ENCODE measurements around the gene POGLUT3.

The POGLUT3 gene

GRCh38 chr11:108494182-108494581, 4.0 kb downstream of the POGLUT3 start:
- 96% methylated on average over 6 of the region's 6 CpGs for WGBS (ENCODE audit: insufficient coverage)
- Histone ChIP-seq H3K27me3 (replicated peaks in 2 of 5; ENCODE audit: control insufficient read depth in 4 of 5, insufficient read depth in 5 of 5, low read length in 4 of 5) (no peaks in the 10 kb centered on the region), H3K27ac (ENCODE audit: insufficient read depth in 1 of 2, low read depth in 1 of 2, low read length in 2 of 2, poor library complexity in 1 of 2, severe bottlenecking in 2 of 2) (no peak overlapping the region), H3K9me3 (ENCODE audit: control extremely low read depth in 1 of 5, control insufficient read depth in 4 of 5, insufficient read depth in 2 of 5, low read depth in 1 of 5, low read length in 4 of 5) (no peaks in the 10 kb centered on the region), H3K36me3 (ENCODE audit: control insufficient read depth in 4 of 4, insufficient read depth in 4 of 4, low read length in 3 of 4) (peaks cover 0 to 15% (median 9%) of the 10 kb centered on the region in 4 experiments), H3K4me3 (ENCODE audit: control insufficient read depth in 1 of 7, extremely low read depth in 1 of 7, insufficient read depth in 4 of 7, low read depth in 2 of 7, low read length in 6 of 7) (no peak overlapping the region), H3K4me1 (ENCODE audit: control extremely low read depth in 1 of 4, control insufficient read depth in 4 of 4, insufficient read depth in 4 of 4, low read length in 3 of 4) (peaks cover 0 to 20% (median 10%) of the 10 kb centered on the region in 4 experiments)
- ChIA-PET POLR2A (no interaction called here), CTCF (interaction anchor here (0.7 to 0.8 kb wide), 2 partner anchors 155 to 162 kb away, joined by 3 read pairs; no protein-coding TSS in a partner anchor)
- DNase-seq: no peak

DNA sequence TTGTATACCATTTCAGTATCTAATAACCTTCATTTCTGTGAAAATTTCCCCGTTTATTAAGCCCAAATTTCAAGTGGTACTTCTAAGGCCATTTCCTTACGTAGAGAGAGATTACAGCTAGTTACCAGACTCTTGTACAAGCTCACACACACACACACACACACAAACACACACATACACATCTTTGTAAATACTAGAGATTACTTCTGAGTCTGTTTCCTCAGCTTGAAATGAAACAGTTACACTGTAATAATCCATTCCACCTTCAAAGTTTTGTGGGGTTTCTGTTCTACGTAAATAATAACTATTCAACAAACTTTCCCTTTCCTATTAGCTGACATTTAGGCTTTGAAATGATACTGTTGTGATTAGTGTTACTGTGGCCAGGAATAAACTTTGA, 6.2 kb downstream of the POGLUT3 start:
- WGBS (ENCODE audit: insufficient coverage): 100% methylated on average over 2 of the region's 3 CpGs
- H3K9me3 ChIP-seq (ENCODE audit: control extremely low read depth in 1 of 5, control insufficient read depth in 4 of 5, insufficient read depth in 2 of 5, low read depth in 1 of 5, low read length in 4 of 5): no peaks in the 10 kb centered on the region
- peaks cover 0 to 28% (median 25%) of the 10 kb centered on the region in 4 experiments for H3K36me3 ChIP-seq (ENCODE audit: control insufficient read depth in 4 of 4, insufficient read depth in 4 of 4, low read length in 3 of 4)
- no peak overlapping the region for H3K27ac ChIP-seq (ENCODE audit: insufficient read depth in 1 of 2, low read depth in 1 of 2, low read length in 2 of 2, poor library complexity in 1 of 2, severe bottlenecking in 2 of 2)
- DNase-seq: no peak
- ChIA-PET POLR2A (no interaction called here), CTCF (interaction anchor here (1.1 to 2.3 kb wide), 2 partner anchors 9 to 12 kb away, joined by 4 to 5 read pairs; no protein-coding TSS in a partner anchor)
- H3K4me1 ChIP-seq (ENCODE audit: control extremely low read depth in 1 of 4, control insufficient read depth in 4 of 4, insufficient read depth in 4 of 4, low read length in 3 of 4): peaks cover 0 to 5% (median 3%) of the 10 kb centered on the region in 4 experiments
- H3K4me3 ChIP-seq (ENCODE audit: control insufficient read depth in 1 of 7, extremely low read depth in 1 of 7, insufficient read depth in 4 of 7, low read depth in 2 of 7, low read length in 6 of 7): no peak overlapping the region
- H3K27me3 ChIP-seq (replicated peaks in 2 of 5; ENCODE audit: control insufficient read depth in 4 of 5, insufficient read depth in 5 of 5, low read length in 4 of 5): no peaks in the 10 kb centered on the region

GRCh38 chr11:108486828-108487227, 11.4 kb downstream of the POGLUT3 start:
- peaks cover 8 to 59% (median 37%) of the 10 kb centered on the region in 4 experiments for H3K36me3 ChIP-seq (ENCODE audit: control insufficient read depth in 4 of 4, insufficient read depth in 4 of 4, low read length in 3 of 4)
- POLR2A ChIA-PET: no interaction called here
- H3K4me3 ChIP-seq (ENCODE audit: control insufficient read depth in 1 of 7, extremely low read depth in 1 of 7, insufficient read depth in 4 of 7, low read depth in 2 of 7, low read length in 6 of 7): no peak overlapping the region
- no peaks in the 10 kb centered on the region for H3K9me3 ChIP-seq (ENCODE audit: control extremely low read depth in 1 of 5, control insufficient read depth in 4 of 5, insufficient read depth in 2 of 5, low read depth in 1 of 5, low read length in 4 of 5)
- H3K27ac ChIP-seq (ENCODE audit: insufficient read depth in 1 of 2, low read depth in 1 of 2, low read length in 2 of 2, poor library complexity in 1 of 2, severe bottlenecking in 2 of 2): no peak overlapping the region
- H3K4me1 ChIP-seq (ENCODE audit: control extremely low read depth in 1 of 4, control insufficient read depth in 4 of 4, insufficient read depth in 4 of 4, low read length in 3 of 4): no peaks in the 10 kb centered on the region
- H3K27me3 ChIP-seq (replicated peaks in 2 of 5; ENCODE audit: control insufficient read depth in 4 of 5, insufficient read depth in 5 of 5, low read length in 4 of 5): no peaks in the 10 kb centered on the region
- no peak for DNase-seq
- 100% methylated on average over 3 of the region's 3 CpGs for WGBS (ENCODE audit: insufficient coverage)
- CTCF ChIA-PET: no interaction called here

- POLR2A ChIA-PET: no interaction called here
- H3K27me3 ChIP-seq (replicated peaks in 2 of 5; ENCODE audit: control insufficient read depth in 4 of 5, insufficient read depth in 5 of 5, low read length in 4 of 5): no peaks in the 10 kb centered on the region
- CTCF ChIA-PET: no interaction called here
- no peaks in the 10 kb centered on the region for H3K9me3 ChIP-seq (ENCODE audit: control extremely low read depth in 1 of 5, control insufficient read depth in 4 of 5, insufficient read depth in 2 of 5, low read depth in 1 of 5, low read length in 4 of 5)
- no peak overlapping the region for H3K4me3 ChIP-seq (ENCODE audit: control insufficient read depth in 1 of 7, extremely low read depth in 1 of 7, insufficient read depth in 4 of 7, low read depth in 2 of 7, low read length in 6 of 7)
- peaks cover 9 to 63% (median 40%) of the 10 kb centered on the region in 4 experiments for H3K36me3 ChIP-seq (ENCODE audit: control insufficient read depth in 4 of 4, insufficient read depth in 4 of 4, low read length in 3 of 4)
- DNase-seq: no peak
- 100% methylated on average over 2 of the region's 3 CpGs for WGBS (ENCODE audit: insufficient coverage)
- H3K4me1 ChIP-seq (ENCODE audit: control extremely low read depth in 1 of 4, control insufficient read depth in 4 of 4, insufficient read depth in 4 of 4, low read length in 3 of 4): no peaks in the 10 kb centered on the region
- no peak overlapping the region for H3K27ac ChIP-seq (ENCODE audit: insufficient read depth in 1 of 2, low read depth in 1 of 2, low read length in 2 of 2, poor library complexity in 1 of 2, severe bottlenecking in 2 of 2)
These were observed 11.9 kb downstream of the POGLUT3 start for GRCh38 chr11:108486331-108486730.

DNA sequence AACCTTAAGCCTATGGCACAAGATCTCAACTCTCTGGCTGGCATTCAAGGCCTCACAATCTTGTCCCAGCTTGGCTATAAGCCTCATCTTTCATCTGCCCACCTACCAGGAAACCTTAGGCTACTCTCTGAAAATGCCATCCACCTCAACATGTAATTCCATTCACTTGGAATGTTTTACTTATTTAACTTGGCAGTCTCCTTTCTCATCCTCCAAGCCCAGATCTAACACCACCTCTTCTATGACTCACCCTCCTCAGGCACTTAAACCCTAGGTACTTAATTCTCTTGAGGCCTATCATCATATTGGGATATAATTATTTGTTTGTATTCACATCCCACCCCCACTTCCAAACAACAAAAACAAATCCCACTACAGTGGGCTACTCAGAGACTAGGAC, 15.0 kb downstream of the POGLUT3 start:
- CTCF ChIA-PET: interaction anchor here (1.3 kb wide), 1 partner anchor 9 kb away, joined by 5 read pairs; no protein-coding TSS in a partner anchor
- no peak overlapping the region for H3K27ac ChIP-seq (ENCODE audit: insufficient read depth in 1 of 2, low read depth in 1 of 2, low read length in 2 of 2, poor library complexity in 1 of 2, severe bottlenecking in 2 of 2)
- peaks cover 12 to 50% (median 35%) of the 10 kb centered on the region in 4 experiments for H3K36me3 ChIP-seq (ENCODE audit: control insufficient read depth in 4 of 4, insufficient read depth in 4 of 4, low read length in 3 of 4)
- no peaks in the 10 kb centered on the region for H3K9me3 ChIP-seq (ENCODE audit: control extremely low read depth in 1 of 5, control insufficient read depth in 4 of 5, insufficient read depth in 2 of 5, low read depth in 1 of 5, low read length in 4 of 5)
- POLR2A ChIA-PET: no interaction called here
- H3K4me3 ChIP-seq (ENCODE audit: control insufficient read depth in 1 of 7, extremely low read depth in 1 of 7, insufficient read depth in 4 of 7, low read depth in 2 of 7, low read length in 6 of 7): no peak overlapping the region
- H3K4me1 ChIP-seq (ENCODE audit: control extremely low read depth in 1 of 4, control insufficient read depth in 4 of 4, insufficient read depth in 4 of 4, low read length in 3 of 4): no peaks in the 10 kb centered on the region
- no peak for DNase-seq
- H3K27me3 ChIP-seq (replicated peaks in 2 of 5; ENCODE audit: control insufficient read depth in 4 of 5, insufficient read depth in 5 of 5, low read length in 4 of 5): no peaks in the 10 kb centered on the region

GRCh38 chr11:108474664-108475463, 23.3 kb downstream of the POGLUT3 start:
- WGBS (ENCODE audit: insufficient coverage): 100% methylated on average over 10 of the region's 11 CpGs
- Histone ChIP-seq H3K36me3 (ENCODE audit: control insufficient read depth in 4 of 4, insufficient read depth in 4 of 4, low read length in 3 of 4) (peaks cover 2 to 38% (median 18%) of the 10 kb centered on the region in 4 experiments), H3K27me3 (replicated peaks in 2 of 5; ENCODE audit: control insufficient read depth in 4 of 5, insufficient read depth in 5 of 5, low read length in 4 of 5) (no peaks in the 10 kb centered on the region), H3K4me1 (ENCODE audit: control extremely low read depth in 1 of 4, control insufficient read depth in 4 of 4, insufficient read depth in 4 of 4, low read length in 3 of 4) (no peaks in the 10 kb centered on the region), H3K4me3 (ENCODE audit: control insufficient read depth in 1 of 7, extremely low read depth in 1 of 7, insufficient read depth in 4 of 7, low read depth in 2 of 7, low read length in 6 of 7) (no peak overlapping the region), H3K27ac (ENCODE audit: insufficient read depth in 1 of 2, low read depth in 1 of 2, low read length in 2 of 2, poor library complexity in 1 of 2, severe bottlenecking in 2 of 2) (no peak overlapping the region), H3K9me3 (ENCODE audit: control extremely low read depth in 1 of 5, control insufficient read depth in 4 of 5, insufficient read depth in 2 of 5, low read depth in 1 of 5, low read length in 4 of 5) (peaks cover 0 to 3% (median 0%) of the 10 kb centered on the region in 5 experiments)
- CTCF ChIA-PET: no interaction called here
- DNase-seq: no peak
- POLR2A ChIA-PET: no interaction called here

DNA sequence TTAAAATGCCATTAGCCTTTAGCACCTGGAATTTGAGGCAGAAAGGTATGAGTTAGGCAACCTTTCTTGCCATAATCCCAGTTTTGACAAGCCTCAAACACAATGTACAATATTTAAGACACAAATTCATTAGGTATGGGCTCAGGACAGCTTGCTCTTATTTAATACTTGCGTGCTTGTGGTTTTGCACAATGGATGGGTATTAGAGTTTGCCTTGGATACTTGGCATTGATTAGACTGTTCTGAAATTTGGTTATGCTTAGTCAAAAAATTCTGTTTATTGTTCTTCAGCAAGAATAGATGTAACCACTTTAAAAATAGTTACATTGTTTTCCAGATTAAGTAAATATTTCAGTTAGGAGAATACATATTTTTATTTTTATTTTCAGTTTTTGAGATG, 25.5 kb downstream of the POGLUT3 start:
- peaks cover 2 to 31% (median 14%) of the 10 kb centered on the region in 4 experiments for H3K36me3 ChIP-seq (ENCODE audit: control insufficient read depth in 4 of 4, insufficient read depth in 4 of 4, low read length in 3 of 4)
- peaks cover 0 to 3% (median 1%) of the 10 kb centered on the region in 4 experiments for H3K4me1 ChIP-seq (ENCODE audit: control extremely low read depth in 1 of 4, control insufficient read depth in 4 of 4, insufficient read depth in 4 of 4, low read length in 3 of 4)
- no peak for DNase-seq
- peaks cover 0 to 3% (median 0%) of the 10 kb centered on the region in 5 experiments for H3K9me3 ChIP-seq (ENCODE audit: control extremely low read depth in 1 of 5, control insufficient read depth in 4 of 5, insufficient read depth in 2 of 5, low read depth in 1 of 5, low read length in 4 of 5)
- H3K27me3 ChIP-seq (replicated peaks in 2 of 5; ENCODE audit: control insufficient read depth in 4 of 5, insufficient read depth in 5 of 5, low read length in 4 of 5): no peaks in the 10 kb centered on the region
- WGBS (ENCODE audit: insufficient coverage): 100% methylated on average over 1 of the region's 1 CpG
- H3K4me3 ChIP-seq (ENCODE audit: control insufficient read depth in 1 of 7, extremely low read depth in 1 of 7, insufficient read depth in 4 of 7, low read depth in 2 of 7, low read length in 6 of 7): no peak overlapping the region
- ChIA-PET CTCF (interaction anchor here (0.7 to 0.9 kb wide), 2 partner anchors 13 to 24 kb away, joined by 3 read pairs; no protein-coding TSS in a partner anchor), POLR2A (no interaction called here)
- no peak overlapping the region for H3K27ac ChIP-seq (ENCODE audit: insufficient read depth in 1 of 2, low read depth in 1 of 2, low read length in 2 of 2, poor library complexity in 1 of 2, severe bottlenecking in 2 of 2)

Data from common myeloid progenitor, CD34-positive (primary cell).